ENCODE data around the gene COL28A1.
A peak's percentile ranks its signal among the peaks of the same experiment; 100 is the strongest.
"Not testable (repeated sequence)": the region's sequence is repeated elsewhere in the genome, so short reads cannot be mapped to it uniquely, and the experiment has no call there.

The COL28A1 gene

GRCh38 chr7:7464991-7465765 is 70.5 kb downstream of the COL28A1 start:
- not testable (repeated sequence) for DNase-seq (ENCODE audit: low read depth in 3 of 3)

- no peak for DNase-seq (ENCODE audit: low read depth in 3 of 3)
Observed at GRCh38 chr7:7454000-7454399, 81.7 kb downstream of the COL28A1 start.

- DNase-seq (ENCODE audit: low read depth in 3 of 3), result no peak
Observed at GRCh38 chr7:7452652-7453051, 83.0 kb downstream of the COL28A1 start.

GRCh38 chr7:7452119-7452518 is 83.6 kb downstream of the COL28A1 start:
- DNase-seq (ENCODE audit: low read depth in 3 of 3), result no peak

GRCh38 chr7:7449055-7449454 is 86.6 kb downstream of the COL28A1 start:
- DNase-seq (ENCODE audit: low read depth in 3 of 3), result no peak

GRCh38 chr7:7446616-7447015 is 89.1 kb downstream of the COL28A1 start:
- no peak for DNase-seq (ENCODE audit: low read depth in 3 of 3)

GRCh38 chr7:7443806-7444350 is 91.8 kb downstream of the COL28A1 start:
- DNase-seq (ENCODE audit: low read depth in 3 of 3), result no peak

- DNase-seq (ENCODE audit: low read depth in 3 of 3), result no peak
Observed at GRCh38 chr7:7439564-7439963, 96.1 kb downstream of the COL28A1 start.

GRCh38 chr7:7438851-7439250 is 96.8 kb downstream of the COL28A1 start:
- no peak for DNase-seq (ENCODE audit: low read depth in 3 of 3)

GRCh38 chr7:7435978-7436377 is 99.7 kb downstream of the COL28A1 start:
- no peak for DNase-seq (ENCODE audit: low read depth in 3 of 3)

GRCh38 chr7:7434329-7434728 is 101.3 kb downstream of the COL28A1 start:
- DNase-seq (ENCODE audit: low read depth in 3 of 3), result no peak

- DNase-seq (ENCODE audit: low read depth in 3 of 3), result no peak
Observed at GRCh38 chr7:7433811-7434210, 101.9 kb downstream of the COL28A1 start.

GRCh38 chr7:7432979-7433378 is 102.7 kb downstream of the COL28A1 start:
- no peak for DNase-seq (ENCODE audit: low read depth in 3 of 3)

- DNase-seq (ENCODE audit: low read depth in 3 of 3), result no peak
Observed at GRCh38 chr7:7428806-7429205, 106.9 kb downstream of the COL28A1 start.

- DNase-seq (ENCODE audit: low read depth in 3 of 3), result no peak
Observed at GRCh38 chr7:7427363-7427762, 108.3 kb downstream of the COL28A1 start.

- DNase-seq (ENCODE audit: low read depth in 3 of 3), result no peak
Observed at GRCh38 chr7:7426676-7427075, 109.0 kb downstream of the COL28A1 start.

GRCh38 chr7:7425321-7425720 is 110.4 kb downstream of the COL28A1 start:
- DNase-seq (ENCODE audit: low read depth in 3 of 3), result no peak

- DNase-seq (ENCODE audit: low read depth in 3 of 3), result peak in 1 of 3 experiments; percentile 19
Observed at GRCh38 chr7:7424151-7424873, 111.4 kb downstream of the COL28A1 start.

GRCh38 chr7:7422641-7423040 is 113.0 kb downstream of the COL28A1 start:
- DNase-seq (ENCODE audit: low read depth in 3 of 3), result no peak

- DNase-seq (ENCODE audit: low read depth in 3 of 3), result no peak
Observed at GRCh38 chr7:7421826-7422225, 113.8 kb downstream of the COL28A1 start.

GRCh38 chr7:7418997-7419396 is 116.7 kb downstream of the COL28A1 start:
- DNase-seq (ENCODE audit: low read depth in 3 of 3), result no peak

- no peak for DNase-seq (ENCODE audit: low read depth in 3 of 3)
Observed at GRCh38 chr7:7417851-7418250, 117.8 kb downstream of the COL28A1 start.

- DNase-seq (ENCODE audit: low read depth in 3 of 3), result no peak
Observed at GRCh38 chr7:7417414-7417813, 118.3 kb downstream of the COL28A1 start.

Measured in stimulated activated CD4-positive, alpha-beta T cell treated with anti-CD3 and anti-CD28 coated beads, TNF-alpha, amount 100 ng/mL, for 24 hours (primary cell).